ENCODE results near the gene SEZ6L. TPM values are rescaled to one million over a fixed set of nuclear protein-coding genes. Genes with fewer than 3 reads are reported as not detected.
"Not testable (repeated sequence)": the region's sequence is repeated elsewhere in the genome, so short reads cannot be mapped to it uniquely, and the experiment has no call there.

Gene SEZ6L
- total RNA-seq, 1 donor from 2014 or later: 0.03 TPM

DNA sequence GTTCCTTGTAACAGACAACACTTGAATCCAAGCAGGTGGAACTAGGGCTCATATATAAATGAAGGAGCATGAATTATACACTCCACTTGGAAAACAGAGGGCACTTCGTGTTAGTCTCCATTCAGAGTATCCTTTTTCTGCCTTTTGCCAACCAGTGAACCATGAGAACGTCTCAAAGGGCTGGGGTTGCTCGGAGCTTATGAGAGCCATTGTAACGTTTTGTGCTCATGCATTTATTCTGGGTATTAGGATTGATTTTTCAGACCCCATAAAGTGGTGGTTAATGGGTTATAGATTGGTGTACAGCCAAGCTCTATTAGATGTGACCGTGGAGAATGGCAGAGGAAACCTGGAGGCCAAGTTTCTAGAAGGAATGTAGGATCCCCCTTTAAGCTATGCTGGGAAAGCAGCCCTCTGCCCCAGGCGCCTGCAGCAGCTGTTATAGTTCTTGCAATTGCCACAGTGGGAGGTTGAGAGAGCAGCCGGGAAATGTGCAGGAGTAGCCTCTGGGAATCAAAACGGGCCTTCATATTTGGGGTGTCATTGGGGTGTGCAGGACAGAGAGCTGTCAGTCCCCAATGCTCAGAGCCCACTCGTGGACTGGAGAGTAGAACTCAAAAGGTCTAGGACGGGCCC lies 205.2 kb downstream of the SEZ6L start:
- no peak for ATAC-seq

DNA sequence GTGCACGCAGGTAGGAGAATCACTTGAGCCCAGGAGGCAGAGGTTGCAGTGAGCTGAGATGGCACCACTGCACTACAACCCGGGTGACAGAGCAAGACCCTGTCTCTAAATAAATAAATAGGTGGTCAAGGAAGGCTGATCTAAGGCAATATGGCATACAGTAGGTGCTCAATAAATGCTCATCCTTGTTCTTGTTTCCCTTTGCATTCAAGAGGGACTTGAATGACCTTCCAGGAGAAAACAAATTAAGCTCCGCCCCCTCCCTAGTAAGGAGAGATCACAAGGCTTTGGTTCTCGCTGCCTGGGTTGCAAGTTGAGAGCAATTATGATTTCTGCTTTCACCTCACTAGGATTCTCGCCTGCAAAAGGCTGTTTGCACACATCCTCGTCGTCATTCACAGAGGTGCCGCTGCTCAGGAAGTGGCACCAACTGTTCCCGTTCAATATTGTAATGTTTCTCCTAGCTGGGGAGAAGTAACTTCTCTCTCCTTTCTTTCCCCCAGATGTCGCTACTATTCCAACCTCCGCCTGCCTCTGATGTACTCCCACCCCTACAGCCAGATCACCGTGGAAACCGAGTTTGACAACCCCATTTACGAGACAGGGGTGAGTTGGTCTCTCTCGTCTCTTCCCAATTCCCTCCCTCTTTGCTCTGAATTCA lies 208.0 kb downstream of the SEZ6L start:
- DNase-seq (ENCODE audit: low spot score) (no peak), ATAC-seq (no peak)

More for the DNA sequence above, 205.2 kb downstream of the SEZ6L start:
- no peak for DNase-seq (ENCODE audit: low spot score)

DNA sequence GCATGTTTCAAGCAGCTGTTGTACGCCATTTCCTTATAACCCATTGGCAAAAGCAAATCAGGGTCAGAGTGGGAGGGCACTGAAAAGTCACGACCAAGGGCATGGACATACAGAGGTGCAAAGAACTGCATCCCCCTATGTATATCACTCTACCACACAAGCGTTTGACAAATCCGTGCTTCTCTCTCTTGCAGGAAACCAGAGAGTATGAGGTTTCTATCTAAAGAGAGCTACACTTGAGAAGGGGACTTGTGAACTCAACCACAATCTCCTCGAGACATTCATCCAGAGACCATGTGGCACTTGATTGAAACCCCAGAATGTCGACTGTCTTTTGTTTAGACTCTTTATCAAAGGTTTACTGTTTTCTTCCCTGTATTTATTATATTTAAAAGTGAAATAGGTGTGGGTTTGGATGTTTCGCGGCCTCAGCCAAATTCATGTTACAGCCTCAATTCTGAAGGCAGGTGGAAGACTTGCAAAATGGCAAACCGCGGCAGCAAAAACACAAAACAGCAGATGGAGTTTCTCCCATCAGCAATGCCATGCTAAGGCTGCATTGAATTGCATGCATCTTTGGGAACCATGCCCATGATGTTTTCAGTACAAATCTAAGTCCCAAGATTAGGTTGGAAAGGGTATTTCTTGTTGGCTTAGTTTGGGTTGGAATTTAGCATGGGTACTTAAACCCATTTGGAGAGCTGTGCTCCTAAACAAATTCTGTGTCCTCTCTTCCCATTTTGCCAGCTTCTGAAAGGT lies 211.0 kb downstream of the SEZ6L start:
- ATAC-seq: no peak
- no peak for DNase-seq (ENCODE audit: low spot score)

DNA sequence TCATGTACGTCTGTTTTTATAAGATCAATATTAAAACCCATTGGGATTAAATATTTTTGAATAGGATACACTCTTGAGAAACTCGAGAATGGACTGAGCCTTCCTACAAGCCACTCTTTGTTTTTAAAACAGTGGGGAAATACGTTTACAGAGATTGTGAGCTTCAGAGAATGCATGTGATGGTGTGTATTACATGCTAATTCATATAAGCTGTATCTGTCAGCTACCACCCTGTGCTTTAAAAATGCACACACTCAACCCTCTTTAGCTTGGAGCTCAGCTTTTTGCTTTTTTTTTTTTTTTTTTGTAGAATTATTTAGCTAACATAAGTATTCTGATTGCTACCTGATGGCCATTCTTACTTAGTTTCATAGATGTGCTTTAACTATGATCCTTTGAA lies 213.5 kb downstream of the SEZ6L start:
- DNase-seq (ENCODE audit: low spot score): no peak
- ATAC-seq: no peak

DNA sequence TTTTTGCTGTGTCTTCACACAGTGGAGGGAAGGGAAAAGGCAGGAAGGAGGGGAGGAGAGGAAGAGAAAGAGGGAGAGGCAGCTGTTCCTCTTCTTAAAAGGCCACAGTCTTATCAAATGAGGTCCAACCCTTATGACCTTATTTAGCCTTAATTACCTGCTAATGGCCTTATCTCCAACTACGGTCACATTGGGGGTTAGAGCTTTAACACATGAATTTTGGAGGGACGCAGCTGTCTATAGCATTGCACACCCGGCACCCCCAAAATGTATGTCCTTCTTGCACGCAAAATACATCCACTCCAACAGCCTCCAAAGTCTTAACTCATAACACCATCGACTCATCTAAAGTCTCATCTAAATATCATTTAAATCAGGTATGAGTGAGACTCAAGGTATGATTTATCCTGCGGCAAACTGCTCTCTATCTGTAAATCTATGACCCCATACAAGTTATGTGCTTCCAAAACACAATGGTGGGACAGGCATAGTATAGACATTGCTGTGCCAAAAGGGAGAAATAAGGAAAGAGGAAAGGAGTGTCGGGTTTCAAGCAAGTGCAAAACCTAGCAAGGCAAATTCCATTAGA lies 214.8 kb downstream of the SEZ6L start:
- DNase-seq (ENCODE audit: low spot score) (no peak), ATAC-seq (no peak)

DNA sequence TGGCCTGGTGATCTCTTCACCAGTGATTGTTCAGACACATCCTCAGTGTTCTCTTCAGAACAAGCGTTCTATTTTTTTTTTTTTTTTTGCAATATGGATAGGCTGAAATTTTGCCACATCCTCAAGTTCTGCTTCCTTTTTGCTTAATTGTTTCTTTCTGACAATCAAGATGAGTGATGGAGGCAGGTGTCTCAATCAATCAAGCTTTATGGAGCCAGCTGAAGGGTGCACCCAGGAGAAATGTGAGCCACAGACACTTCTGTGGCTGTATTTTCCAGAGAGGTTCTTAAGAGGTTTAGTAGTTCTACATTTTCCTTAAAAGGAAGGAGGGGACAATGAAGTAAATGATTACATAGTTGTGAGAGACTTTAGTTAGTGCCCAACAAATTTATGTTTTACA lies 215.9 kb downstream of the SEZ6L start:
- DNase-seq (ENCODE audit: low spot score) (no peak), ATAC-seq (no peak)

DNA sequence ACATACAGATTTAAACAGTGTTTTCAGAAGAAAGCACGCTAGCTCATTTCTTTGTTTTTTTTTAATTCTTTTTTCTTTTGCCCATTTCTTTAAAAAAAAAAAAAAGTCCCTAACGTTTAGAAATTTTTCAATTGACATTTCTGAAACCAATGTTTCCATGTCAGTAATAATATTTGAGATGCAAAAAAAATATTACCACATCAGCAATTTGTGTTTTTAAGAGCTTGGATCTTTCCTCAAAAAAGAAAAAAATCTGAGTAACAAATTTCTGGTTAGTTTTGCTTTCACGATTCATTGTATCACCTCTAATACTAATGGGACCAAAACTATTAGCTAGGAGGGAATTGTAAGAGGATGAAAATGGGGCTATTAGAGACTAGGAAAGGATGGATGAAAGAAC lies 219.9 kb downstream of the SEZ6L start:
- ATAC-seq (no peak), DNase-seq (ENCODE audit: low spot score) (no peak)

DNA sequence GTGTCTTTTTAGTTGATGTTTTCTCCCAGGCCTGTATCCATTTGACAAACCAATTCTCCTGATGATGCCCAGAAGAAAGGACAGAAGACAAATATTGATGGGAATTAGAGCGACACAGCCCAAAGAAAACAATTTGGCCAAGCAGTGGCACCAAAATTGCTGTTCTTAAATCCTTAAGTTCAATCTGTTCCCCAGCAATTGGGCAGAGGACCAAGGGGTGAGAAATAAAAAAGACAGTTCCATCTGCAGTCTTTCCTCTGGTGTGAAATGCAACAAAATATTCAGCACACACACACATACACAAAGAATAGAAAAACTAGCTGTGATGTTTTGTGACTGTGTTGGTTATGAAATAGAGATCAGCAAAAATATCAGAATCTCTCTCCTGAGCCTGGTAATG lies 221.8 kb downstream of the SEZ6L start:
- no peak for ATAC-seq
- no peak for DNase-seq (ENCODE audit: low spot score)

DNA sequence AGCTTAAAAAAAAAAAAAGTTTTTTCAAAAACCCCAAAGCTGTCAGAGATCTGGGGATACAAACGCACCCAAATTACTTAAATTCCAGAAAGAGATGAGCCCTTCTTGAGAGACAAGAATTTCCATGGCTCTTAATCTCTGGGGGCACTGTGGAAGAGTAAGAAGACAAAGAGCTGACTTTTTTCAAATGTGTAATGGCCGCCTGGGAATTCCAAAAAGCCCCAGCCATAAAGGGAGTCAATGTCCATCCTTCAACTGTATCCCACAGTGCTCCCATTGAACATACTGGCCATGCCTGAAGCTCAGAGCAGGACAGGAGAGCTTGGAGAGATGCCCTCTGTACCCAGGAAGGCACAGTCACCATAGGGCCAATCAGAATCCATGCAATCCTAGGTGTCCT lies 222.4 kb downstream of the SEZ6L start:
- no peak for ATAC-seq
- DNase-seq (ENCODE audit: low spot score): no peak

DNA sequence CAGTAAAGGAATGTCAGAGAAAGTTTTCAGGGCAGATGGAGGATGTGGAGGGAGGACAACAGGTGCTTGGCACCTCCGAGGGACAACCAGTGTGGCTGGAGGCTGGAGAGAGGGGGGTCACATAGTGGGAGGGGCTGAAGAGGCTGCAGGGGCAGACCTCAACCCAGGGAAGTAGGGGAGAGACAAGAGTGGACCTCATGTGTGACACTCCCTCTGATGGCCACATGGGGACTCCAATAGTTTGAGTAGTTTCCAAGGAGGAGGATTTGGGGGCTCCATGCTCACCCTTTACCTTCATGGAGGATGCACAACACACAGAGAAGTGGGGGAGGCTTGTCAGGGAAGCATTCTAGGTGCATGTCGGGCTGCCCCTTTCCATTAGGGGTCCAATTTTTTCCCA lies 224.7 kb downstream of the SEZ6L start:
- no peak for DNase-seq (ENCODE audit: low spot score)
- no peak for ATAC-seq

DNA sequence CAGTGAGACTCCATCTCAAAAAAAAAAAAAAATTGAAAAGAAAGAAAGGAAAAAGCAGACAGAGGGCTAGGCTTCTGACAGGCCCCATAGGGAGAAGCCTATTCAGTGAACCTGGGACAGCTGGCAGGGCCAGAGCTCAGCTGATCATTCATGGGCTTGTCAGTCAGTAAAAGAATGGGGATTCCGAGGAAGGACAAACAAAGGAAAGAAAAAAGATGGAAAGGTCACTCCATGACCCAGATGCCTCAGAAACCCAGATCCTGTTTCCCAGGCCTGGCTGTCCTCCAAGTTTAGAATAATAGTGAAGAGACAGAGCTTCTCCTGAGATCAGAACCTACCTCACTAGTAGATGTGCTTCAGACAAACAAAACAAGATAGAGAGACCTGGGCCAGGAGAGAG lies 225.5 kb downstream of the SEZ6L start:
- no peak for ATAC-seq

DNA sequence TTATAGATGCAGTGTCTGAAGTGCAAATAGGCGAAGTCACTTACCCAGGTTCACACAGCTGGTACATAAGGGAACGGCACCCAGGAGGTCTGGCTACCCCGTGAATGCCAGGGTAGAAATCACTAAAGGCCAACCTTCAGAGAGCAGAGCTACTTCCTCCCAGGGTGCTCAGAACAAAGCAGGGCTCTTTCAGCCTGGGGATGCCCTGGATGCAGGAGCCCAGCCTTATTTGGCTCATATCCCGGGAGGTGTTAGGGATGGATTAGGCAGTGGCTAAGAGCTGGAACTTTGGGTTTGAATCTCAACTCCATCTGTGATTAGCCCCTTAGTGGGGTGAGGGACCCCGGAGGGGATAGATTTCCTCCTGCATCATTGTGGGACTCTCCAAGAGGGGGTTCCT lies 226.7 kb downstream of the SEZ6L start:
- ATAC-seq (no peak), DNase-seq (ENCODE audit: low spot score) (no peak)

More for the DNA sequence above, 225.5 kb downstream of the SEZ6L start:
- DNase-seq (ENCODE audit: low spot score): no peak

DNA sequence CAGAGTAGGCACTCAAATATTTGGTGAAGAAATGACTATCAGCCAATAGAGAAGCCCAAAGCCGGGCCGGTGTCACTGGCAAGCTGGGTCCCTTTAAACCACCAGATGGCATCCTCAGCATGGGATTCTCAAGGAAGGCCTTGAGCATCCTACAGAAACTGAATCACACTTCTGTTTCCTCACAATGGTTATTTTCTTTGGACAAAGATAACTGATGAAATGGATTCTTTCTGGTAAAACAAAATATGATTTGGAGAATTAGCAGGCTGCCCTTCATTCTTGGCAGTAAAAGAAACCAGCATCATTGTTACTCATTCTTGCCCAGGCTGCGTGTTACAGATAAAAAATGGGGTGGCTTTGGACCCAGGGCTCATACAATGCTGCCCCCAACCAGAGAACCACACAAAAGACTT lies 229.5 kb downstream of the SEZ6L start:
- peak; percentile 82 for ATAC-seq
- DNase-seq (ENCODE audit: low spot score): peak; percentile 50

DNA sequence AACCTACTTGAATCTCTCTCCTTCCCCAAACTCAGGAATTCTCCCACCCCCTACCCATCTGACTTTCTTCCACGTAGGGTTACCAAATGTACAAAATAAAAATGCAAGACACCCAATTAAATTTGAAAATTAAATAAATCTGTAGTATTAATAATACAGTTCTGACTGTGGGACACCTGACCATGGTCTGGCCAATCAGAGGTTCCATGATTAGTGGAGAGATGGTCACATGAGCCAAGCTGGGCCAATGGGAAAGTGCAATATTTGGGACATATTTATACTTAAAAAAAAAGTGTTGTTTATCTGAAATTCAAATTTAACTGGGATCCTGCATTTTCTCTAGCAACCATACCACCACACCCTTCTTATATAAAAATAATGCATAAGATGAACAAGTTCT lies 230.0 kb downstream of the SEZ6L start:
- no peak for ATAC-seq
- no peak for DNase-seq (ENCODE audit: low spot score)

DNA sequence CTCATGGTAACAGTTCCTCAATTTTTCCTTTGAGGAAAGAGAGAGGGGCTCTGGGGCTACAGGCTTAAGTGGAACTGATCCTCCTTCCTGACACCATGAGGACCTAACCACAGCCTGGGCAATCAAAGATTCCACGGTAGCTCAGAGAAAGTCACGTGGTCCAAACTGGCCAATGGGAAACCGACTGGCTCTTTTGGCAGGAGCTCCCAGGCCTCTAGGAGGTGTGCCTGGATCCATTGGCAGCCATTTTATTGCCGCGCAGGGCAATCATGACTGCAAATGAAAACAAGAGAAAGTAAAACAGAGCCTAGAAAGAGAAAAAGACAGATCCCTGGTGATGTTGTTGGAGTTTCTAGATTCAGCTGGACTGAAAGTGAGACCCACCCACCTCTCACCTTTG lies 232.5 kb downstream of the SEZ6L start:
- DNase-seq (ENCODE audit: low spot score): no peak
- ATAC-seq: no peak

DNA sequence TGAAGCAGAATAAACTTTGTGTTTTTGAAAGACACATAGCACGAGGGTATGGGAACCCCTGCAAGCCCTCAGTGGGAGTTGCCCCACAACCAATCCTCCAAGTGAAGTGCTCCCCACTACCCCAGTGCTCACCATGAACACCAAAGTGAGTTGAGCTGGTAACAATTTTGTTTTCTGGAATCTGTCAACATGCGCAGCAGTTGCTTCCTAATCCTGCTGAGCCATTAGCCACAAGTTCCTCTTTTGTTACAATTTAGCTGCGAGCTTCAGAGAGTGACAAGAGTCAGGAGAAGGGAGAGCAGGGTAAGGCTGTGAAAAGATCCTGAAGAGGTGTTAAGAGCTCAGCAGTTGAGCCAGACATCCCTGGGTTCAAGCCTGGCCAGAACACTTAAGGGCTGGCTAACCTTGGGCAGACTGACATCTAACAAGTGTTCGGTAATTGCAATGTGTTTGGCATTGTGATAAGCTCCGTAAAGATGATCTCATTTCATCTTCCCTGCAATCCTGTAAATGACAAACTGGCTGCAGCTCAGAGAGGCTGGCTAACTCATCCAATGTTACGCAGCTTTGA lies 235.7 kb downstream of the SEZ6L start:
- DNase-seq (ENCODE audit: low spot score) (no peak), ATAC-seq (no peak)

DNA sequence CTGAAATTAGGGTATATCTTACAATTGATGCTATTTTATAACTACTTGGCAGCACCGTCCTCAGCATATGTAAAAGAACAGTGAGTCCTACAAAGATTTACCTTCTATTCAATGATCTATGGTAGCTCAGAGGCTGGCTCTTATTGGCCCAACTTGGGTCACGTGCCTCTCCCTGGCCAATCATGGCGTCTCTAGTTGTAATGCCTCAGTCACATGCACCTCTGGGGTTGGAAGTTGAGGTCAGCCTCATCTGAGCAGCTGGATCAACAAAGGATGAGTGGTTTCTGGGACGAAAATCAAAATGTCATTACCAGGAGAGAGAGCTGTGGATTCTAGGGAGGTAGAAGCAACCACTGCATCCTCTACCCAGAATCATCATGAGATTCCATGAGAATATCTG lies 236.9 kb downstream of the SEZ6L start:
- DNase-seq (ENCODE audit: low spot score) (no peak), ATAC-seq (no peak)

DNA sequence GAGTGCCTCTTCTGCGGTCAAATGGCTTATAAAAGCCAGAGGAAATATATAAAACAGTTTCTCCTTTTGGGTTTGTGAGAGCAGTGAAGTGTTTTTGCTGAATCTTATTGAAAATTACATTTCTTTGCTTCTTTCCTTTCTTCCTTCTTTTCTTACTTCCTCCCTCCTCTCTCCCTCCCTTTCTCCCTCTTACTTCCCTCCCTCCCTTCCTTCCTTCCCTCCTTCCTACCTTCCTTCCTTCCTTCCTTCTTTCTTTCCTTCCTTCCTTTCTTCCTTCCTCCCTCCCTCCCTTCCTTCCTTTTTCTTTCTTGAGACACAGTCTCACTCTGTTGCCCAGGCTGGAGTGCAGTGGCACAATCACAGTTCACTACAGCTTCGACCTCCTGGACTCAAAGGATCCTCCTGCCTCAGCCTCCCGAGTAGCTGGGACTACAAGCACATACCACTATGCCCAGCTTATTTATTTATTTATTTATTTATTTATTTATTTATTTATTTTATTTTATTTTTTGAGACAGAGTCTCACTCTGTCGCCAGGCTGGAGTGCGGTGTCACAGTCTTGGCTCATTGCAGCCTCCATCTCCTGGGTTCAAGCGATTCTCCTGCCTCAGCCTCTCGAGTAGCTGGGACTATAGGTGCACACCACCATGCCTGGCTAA lies 239.4 kb downstream of the SEZ6L start:
- DNase-seq (ENCODE audit: low spot score); ATAC-seq: not testable (repeated sequence)

DNA sequence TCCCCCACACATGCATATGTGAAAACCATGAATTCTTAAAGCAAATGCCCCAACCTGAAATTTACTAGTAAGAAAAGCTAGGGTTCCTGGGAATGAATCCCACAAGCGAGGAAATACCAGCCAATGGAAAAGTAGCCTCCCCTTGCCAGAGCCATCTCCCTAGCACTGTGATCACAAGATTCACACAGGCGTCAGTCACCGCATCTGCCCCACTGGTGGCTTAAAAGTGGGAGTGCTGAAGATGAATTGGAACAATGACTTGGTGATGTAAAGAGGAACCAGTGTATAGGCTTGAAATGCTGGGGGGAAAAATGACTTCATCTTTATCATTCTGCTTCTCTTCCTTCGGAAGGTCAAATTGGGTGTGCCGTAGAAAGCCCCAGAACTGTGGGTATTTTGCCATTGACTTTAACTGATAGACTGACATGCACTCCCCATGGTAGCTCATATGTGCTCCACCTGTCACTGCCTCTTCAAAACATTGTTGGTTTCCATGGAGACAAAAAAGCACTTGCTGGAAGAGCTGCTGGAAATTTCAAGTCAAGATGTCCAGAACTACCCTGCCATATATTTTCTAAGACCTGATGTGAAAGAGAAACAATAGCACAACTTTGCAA lies 240.6 kb downstream of the SEZ6L start:
- ATAC-seq (no peak), DNase-seq (ENCODE audit: low spot score) (no peak)

DNA sequence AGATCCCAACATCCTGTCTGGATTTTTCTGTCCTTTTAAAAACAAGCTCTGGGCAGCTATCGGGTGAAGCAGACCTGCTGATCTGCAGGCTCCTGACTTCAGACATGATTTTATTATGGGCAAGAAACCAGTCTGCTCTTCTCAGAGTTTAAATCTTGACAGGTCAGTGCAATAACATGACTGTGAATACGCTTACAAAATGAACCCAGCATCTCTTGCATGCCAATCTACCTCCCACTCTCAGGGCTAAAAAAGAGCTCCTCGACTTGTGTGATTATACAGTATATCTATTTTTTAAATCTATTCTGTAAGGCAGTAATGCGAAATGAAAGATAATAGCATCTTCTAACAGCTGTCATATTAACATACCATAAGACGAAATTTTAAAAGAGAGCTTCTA lies 241.1 kb downstream of the SEZ6L start:
- no peak for DNase-seq (ENCODE audit: low spot score)

More for the DNA sequence above, 241.1 kb downstream of the SEZ6L start:
- no peak for ATAC-seq
